Kidney epithelial cell (primary cell): Measurements from ENCODE around the gene HAND2. TPM values are rescaled to one million over a fixed set of nuclear protein-coding genes. Genes with fewer than 3 reads are reported as not detected.

Source experiments
- DNase-seq: peaks from one replicate; pipeline ENCODE4 v3.0.0-alpha.2; 2010; ENCODE audit warnings: low read depth
- H3K27me3 ChIP-seq: 2 replicates; pipeline ENCODE4 v1.6.0; 2011; ENCODE audit warnings: low read length; ENCODE audit not compliant: control insufficient read depth, insufficient read depth
- H3K36me3 ChIP-seq: 2 replicates; pipeline ENCODE4 v1.5.1; 2011; ENCODE audit warnings: low read length; ENCODE audit not compliant: control insufficient read depth, insufficient read depth
- H3K4me3 ChIP-seq: 2 replicates; pipeline ENCODE4 v1.5.1; 2011; ENCODE audit warnings: low read depth, mild to moderate bottlenecking, control low read depth, low read length
- total RNA-seq: library from RNA; depleted of rRNA; stranded (reverse); fragments of >200 nt; gene quantifications from 2 replicates; pipeline ENCODE4 v1.2.3, GENCODE V29; 2015
- TF ChIP-seq, protein P1 (sequence below): IDR thresholded peaks from 2 replicates; pipeline ENCODE4 v1.5.1; 2011; ENCODE audit warnings: mild to moderate bottlenecking, moderate library complexity, low read length, control low read depth, inconsistent platforms; ENCODE audit not compliant: insufficient read depth, poor library complexity, severe bottlenecking

The HAND2 gene
- total RNA-seq, 1 donor from 2014 or later: not detected

DNA sequence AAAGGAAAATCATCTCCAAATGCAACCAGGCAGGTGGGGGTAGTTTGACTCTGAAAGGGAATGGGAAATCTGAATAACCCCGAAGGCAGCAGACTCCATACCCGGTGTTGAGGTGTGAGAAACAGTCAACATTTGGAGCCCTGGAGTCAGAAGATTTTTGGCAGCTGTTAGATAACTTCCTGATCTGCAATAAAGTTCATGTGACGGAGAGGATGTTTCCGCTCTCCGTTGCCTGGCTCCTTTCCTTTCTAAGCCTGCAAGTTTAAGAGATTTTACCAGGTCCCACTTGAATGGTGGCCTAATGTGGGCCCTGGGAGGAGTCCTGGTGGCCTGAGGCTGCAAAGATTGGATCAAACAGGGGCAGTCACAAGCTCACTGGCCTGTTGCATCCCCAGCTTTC, 27.7 kb downstream of the HAND2 start:
- Histone ChIP-seq H3K4me3 (no peak overlapping the region), H3K36me3 (no peaks in the 10 kb centered on the region), H3K27me3 (peaks cover 68% of the 10 kb centered on the region)
- DNase-seq: no peak
- TF ChIP-seq, protein P1, sequence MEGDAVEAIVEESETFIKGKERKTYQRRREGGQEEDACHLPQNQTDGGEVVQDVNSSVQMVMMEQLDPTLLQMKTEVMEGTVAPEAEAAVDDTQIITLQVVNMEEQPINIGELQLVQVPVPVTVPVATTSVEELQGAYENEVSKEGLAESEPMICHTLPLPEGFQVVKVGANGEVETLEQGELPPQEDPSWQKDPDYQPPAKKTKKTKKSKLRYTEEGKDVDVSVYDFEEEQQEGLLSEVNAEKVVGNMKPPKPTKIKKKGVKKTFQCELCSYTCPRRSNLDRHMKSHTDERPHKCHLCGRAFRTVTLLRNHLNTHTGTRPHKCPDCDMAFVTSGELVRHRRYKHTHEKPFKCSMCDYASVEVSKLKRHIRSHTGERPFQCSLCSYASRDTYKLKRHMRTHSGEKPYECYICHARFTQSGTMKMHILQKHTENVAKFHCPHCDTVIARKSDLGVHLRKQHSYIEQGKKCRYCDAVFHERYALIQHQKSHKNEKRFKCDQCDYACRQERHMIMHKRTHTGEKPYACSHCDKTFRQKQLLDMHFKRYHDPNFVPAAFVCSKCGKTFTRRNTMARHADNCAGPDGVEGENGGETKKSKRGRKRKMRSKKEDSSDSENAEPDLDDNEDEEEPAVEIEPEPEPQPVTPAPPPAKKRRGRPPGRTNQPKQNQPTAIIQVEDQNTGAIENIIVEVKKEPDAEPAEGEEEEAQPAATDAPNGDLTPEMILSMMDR: no peak

DNA sequence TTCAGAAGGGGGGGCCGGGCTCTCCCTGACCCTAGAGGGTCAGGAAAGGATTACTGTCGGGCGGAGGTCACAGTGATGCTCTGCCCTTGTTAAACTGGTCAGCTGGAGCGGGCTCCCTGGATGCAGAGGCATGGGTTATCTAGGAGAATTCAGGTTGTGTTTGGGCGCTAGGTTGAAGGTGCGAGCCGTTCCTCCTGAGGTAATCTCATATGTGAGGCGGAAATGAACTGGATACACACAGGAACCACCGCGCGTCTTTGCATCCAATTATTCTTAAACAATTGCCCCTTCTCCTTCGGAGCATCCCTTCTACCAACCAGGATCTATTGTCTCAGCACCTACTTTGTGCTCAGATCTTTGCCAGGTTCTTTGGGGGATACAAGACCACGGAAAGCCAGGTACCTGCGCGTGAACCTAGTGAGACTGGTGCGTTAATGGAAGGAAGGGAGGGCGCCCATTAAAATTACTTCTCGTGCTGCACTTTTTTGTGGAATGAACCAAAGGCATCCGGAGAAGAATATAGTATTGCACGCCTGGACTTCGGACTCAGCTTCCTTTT, 28.4 kb downstream of the HAND2 start:
- peaks cover 62% of the 10 kb centered on the region for H3K27me3 ChIP-seq
- no peak for DNase-seq
- TF ChIP-seq, protein P1: no peak
- H3K4me3 ChIP-seq: no peak overlapping the region
- no peaks in the 10 kb centered on the region for H3K36me3 ChIP-seq

DNA sequence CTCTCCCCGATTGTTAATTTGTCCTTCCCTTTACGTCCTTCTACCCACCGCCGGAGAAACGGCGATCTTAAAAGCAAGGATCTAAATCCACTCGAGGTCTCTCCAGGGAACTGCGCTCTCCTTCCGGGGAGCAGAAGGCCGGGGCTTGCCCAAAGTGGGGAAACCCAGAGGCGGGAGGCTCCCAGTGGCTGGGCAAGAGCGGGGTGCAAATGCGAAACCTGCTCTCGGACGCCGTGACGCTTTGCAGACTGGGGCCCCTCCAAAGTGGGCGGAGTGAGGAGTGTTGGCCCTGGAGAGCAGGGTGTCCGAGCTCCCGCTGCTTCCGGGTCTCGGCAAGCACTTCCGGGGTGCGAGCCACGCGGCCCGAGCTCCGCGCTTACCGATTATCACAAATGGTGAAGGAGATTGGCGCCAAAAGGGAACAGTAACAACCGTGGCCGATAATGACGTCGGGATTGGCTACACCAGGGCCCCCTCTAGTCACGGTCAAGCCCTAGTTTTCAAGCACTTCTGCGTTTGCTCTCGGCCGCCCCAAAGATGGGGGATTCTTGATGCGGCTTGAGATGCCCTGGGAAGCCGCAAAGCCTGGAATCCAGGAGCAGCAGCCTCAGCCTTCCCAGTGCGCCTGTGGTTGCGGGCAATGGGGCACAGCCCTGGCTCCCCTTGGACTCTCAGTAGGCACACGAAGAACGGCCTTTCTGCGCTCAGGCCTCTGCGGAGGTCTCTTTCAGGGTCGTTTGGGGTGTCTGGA, 29.0 kb downstream of the HAND2 start:
- TF ChIP-seq, protein P1: no peak
- Histone ChIP-seq H3K27me3 (peaks cover 55% of the 10 kb centered on the region), H3K4me3 (peak overlapping the region; percentile 17), H3K36me3 (no peaks in the 10 kb centered on the region)
- DNase-seq: no peak

DNA sequence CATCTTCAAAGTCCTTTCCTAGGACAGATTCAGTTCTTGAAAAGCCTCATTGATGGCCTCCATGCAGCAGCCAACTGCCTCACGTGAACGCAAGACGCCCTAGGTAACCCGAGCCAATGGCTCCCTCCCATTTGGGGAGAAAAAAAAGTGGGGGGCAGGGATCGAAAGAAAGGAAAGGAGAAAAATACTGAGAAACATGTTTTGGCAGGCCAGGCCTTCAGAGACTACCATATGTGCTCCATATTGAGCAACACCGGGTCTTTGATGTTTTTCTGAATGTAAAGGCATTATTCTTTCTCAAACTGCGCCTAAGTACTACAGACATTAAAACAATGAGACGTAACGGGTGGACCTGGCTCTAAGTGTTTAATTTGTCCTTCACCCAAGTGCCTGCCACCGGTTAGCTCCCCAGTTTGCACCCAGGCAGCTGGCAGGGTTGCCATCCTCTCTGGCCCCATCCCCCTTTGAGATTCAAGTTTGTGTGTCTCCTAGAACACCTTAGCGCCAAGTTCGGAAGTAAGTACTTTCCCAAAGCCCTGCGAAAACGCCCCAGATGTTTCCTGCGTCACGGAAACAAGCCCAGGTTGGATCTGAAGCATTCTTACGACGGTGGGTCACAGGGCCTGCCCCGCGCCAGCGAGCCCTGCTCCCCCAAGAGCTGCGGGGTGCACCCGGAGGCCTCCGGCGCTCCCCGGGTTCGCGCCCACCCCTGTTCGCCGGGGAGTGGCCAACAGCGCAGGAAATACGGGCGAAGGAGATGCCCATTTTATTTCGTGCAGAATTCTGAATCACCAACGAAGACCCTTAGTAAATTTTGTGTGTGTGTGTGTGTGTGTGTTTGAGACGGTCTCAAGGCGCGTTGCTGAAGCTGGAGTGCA, 30.1 kb downstream of the HAND2 start:
- H3K4me3 ChIP-seq: no peak overlapping the region
- no peaks in the 10 kb centered on the region for H3K36me3 ChIP-seq
- peaks cover 45% of the 10 kb centered on the region for H3K27me3 ChIP-seq
- TF ChIP-seq, protein P1: no peak
- DNase-seq: no peak

DNA sequence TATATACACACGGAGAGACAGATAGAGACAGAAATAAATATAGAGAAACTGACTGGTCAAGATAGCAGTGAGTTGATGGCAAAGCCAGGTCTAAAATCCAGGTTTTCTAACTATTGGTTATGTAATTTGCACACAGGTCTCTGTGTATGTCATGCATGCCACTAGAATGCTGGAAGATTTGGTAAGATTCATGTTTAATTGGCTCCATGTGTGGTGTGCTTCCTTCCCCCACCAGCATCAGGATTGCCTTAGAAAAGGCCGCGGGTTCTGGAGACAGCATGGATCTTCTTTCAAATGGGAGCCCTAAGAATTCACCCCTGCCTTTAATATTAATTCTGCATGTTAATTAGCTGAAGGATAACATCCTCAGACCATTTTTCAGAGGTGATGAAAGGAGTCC, 31.3 kb downstream of the HAND2 start:
- no peak overlapping the region for H3K4me3 ChIP-seq
- TF ChIP-seq, protein P1: no peak

More for the DNA sequence above, 31.3 kb downstream of the HAND2 start:
- Histone ChIP-seq H3K36me3 (no peaks in the 10 kb centered on the region), H3K27me3 (peaks cover 41% of the 10 kb centered on the region)
- no peak for DNase-seq
